GM10847 (cell line): ENCODE measurements around the gene RIMBP2.

Experiments
- POLR2A ChIP-seq: IDR thresholded peaks from 2 replicates; pipeline ENCODE4 v1.6.1; 2011; ENCODE audit not compliant: insufficient read length; ENCODE audit errors: extremely low read depth

RIMBP2 gene

DNA sequence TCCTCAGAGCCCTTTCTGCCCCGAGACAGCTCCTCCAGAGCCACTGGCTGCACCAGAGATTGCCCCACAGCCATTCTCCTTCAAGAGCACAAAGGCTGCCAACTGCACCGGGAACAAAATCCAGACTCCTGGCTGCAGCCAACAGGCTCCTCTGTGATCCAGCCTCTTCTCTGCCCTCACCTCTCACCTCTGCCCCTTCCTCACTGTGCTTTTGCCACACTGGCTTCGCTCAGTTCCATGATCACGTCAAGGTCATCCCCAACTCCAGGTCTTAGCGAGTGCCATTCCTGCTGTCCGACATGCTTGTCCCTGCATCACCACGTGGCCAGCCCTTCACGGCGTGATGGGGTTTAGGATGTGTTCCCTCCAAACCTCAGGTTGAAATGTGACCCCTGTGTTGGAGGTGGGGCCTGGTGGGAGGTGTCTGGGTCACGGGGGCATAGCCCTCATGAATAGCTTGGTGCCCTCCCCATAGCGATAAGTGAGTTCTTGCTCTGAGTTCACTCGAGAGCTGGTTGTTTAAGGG, 229.1 kb downstream of the RIMBP2 start:
- no peak for TF ChIP-seq POLR2A

DNA sequence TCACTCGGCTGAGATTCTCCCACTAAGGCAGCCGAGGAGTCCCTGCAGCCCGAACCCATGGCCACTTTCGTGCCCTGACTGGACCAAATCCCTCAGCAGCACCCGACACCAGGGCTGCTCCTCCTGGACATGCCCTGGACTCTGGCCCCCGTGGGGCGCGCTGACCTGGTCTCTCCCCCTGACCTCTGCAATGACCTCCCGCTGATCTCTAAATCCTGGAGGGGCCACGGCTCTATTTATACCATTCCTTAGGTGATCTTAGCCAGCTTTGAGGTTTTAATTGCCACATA, 230.0 kb downstream of the RIMBP2 start:
- TF ChIP-seq POLR2A, result no peak

DNA sequence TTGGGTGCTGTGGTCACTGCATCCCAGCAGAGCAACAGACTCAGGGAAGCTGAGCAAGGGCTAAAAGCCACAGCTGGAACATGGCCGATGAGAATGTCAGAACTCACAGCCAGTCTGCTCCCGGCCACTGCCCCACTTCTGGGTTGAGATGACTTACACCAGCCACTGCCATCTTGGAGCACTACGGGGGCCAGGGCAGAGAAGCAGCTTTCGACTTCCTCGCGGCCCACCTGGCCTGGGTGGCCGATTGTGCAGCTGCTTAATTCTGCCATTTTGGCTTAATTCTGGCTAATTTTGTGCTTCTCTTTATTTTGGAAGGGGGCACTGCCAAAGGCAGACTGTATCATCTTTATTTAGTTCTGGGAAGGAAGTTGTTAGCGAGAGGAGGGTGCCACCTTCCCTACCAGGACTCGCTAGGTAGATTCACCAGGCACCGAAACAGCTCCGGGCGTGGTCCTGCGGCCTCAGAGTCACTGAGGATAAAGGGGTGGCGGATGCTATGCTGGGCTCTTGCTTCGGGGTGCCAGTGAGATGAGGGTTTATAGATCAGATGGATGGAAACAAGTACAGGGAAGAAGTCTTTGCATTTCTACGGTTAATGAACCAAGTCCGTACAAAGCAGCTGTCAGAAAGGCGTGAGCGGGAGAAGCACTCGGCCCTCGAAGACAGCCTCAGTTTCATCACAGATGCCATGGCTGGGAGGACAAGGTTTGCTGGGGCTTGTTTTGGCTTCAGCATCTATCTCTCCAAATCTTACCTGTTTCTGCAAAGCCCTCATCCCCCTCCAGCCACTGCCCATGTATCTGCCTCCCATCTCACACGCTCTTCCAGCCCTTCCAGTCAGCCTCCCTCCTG, 230.6 kb downstream of the RIMBP2 start:
- TF ChIP-seq POLR2A, result no peak

DNA sequence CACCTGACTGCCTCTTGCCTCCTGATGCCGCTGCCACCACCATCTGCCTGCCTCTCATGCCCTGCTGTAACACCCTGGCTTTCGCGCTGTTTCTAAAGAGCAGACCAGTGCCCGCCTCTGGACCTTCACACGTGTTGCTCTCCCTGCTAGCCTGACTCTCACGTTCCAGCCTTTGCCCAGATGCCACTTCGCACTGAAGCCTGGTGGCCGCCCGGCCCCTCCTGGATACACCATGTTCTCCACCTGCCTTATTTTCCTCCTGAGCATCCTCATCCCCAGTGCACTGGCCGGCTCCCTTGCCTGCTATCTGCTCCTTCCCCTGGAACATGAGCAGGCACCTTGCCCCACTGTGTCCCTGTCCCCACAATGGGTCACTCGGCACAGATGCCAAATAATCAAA, 231.9 kb downstream of the RIMBP2 start:
- TF ChIP-seq POLR2A, result no peak

DNA sequence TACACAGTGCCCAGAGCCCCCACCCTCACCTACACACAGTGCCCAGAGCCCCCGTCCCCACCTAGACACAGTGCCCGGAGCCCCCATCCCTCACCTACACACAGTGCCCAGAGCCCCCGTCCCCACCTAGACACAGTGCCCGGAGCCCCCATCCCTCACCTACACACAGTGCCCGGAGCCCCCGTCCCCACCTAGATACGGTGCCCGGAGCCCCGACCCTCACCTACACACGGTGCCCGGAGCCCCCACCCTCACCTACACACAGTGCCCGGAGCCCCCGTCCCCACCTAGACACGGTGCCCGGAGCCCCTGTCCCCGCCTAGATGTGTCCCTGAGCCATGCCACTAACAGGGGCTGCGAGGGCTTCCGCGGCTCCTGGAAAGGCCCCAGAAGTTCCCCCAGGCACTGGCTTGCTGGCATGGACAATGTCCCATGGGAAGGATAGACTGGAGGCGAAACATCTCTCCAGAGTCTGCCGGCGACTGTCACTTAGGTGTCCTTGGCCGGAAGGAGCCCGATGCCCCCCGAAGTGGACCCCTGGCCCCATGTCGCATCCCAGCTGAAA, 232.4 kb downstream of the RIMBP2 start:
- TF ChIP-seq POLR2A, result no peak

- no peak for TF ChIP-seq POLR2A
These were observed 233.7 kb downstream of the RIMBP2 start for GRCh38 chr12:130482448-130482847.

DNA sequence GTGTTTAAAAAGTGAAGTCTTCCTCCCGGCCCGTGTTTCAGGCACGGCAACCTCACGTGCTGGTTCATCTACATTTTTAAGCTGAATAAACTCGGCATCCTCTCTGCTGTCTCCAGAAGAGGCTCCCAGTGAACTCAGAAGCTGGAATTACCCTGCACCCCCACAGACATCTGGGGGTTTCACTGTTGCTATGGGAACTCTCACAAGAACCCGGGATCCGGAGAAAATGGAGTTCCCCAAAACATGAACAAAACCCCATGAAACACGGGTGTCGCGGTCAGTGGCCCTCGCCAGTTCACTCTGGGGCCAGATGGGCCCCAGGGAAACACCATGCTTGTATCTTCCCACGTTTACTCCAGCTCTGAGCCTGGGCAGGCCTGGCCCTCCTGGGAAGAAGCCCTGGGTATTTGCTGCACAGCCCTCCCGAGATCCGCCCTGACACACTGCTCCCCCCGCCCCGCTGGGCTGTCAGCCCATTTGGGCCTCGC, 234.7 kb downstream of the RIMBP2 start:
- TF ChIP-seq POLR2A, result no peak

DNA sequence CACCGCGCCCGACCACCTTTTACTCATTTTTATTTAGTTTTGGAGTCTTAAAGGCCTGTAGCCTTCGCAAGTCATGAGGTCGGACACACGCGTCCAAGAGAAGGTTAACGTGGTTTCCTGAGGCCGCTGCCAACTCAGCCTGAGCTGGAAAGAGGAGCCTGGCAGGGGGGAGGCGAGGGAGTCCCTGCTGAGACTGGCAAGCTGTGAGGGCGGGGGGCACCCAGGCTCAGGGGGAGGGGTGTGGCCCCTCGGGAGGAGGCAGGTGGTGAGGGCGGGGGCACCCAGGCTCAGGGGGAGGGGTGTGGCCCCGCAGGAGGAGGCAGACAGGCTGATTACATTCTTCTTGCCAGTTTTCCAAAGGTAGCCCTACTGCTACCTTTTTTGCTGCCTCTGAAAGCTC, 235.2 kb downstream of the RIMBP2 start:
- TF ChIP-seq POLR2A, result no peak

- no peak for TF ChIP-seq POLR2A
These were observed 235.9 kb downstream of the RIMBP2 start for GRCh38 chr12:130480231-130480630.

DNA sequence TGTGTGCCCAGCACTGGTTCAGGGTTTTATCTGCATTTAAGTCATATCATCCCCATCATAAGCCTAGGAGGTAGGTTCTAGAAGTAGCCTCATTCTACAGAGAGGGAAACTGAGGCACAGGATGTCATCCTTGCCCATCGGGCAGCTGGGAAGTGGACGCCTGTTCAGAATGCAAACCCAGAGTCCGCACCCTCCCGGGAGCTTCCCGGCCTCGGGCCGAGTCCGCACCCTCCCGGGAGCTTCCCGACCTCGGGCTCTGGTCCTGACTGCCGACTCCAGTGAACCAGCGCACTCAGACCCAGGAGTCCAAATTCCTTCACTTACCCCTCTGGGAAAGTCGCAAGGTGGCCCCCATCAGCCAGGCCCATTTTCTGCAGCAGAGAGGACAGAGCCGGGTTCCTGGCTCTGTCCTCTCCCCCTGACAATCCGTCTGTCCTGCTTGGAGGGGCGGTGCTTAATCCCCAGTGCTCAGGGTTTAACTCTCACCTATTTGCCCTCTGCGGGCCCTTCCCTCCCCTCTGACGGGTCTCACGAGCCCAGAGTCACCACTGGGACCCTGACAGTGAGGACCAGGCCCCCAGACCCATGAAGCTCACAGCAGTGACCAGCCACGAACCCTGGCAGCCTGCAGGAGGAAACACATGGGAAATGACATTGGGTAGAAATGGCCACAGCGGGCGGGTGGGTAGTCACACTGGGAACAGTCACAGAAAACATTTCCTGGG, 236.5 kb downstream of the RIMBP2 start:
- TF ChIP-seq POLR2A, result no peak

DNA sequence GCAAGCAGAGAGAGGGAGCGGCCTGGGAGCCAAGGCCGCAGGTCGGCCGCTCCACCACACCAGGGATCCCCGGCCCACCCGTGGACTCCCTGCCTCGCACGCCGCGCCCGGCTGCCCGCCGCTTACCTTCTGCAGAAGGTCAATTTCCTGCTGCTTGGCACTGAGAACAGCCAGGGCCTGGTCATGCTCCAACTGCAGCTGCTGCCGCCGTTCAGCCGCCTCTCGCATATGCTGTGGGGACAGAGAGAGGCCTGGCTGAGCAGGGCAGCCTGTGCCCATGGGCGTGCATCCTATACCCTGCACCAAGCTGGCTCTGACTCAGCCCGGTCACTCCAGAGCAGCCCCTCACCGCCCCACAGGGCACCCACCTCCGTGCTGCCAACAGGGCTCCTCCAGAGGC, 237.3 kb downstream of the RIMBP2 start:
- no peak for TF ChIP-seq POLR2A

DNA sequence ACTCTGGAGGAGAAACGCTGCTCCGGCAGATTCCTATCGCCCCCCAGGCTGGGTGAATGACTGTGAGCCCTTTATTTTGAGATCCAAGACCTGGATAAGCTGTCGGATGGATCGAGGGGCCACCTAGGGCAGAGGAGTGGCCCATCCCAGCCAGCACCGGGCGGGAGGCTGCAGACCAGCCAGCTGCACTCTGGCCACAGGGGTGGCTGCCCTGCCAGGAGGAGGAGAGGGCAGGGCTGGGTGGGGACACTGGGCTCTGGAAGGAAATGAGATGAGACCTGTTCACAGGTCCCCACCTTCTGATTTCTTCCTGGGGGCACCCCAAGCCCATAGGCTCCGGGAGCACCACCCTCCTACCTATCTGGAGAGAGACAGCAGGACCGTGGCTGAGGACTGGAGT, 238.4 kb downstream of the RIMBP2 start:
- no peak for TF ChIP-seq POLR2A

- TF ChIP-seq POLR2A, result no peak
These were observed 238.8 kb downstream of the RIMBP2 start for GRCh38 chr12:130477266-130477665.

- no peak for TF ChIP-seq POLR2A
These were observed 239.5 kb downstream of the RIMBP2 start for GRCh38 chr12:130476451-130477135.

GRCh38 chr12:130474599-130475269, 241.4 kb downstream of the RIMBP2 start:
- TF ChIP-seq POLR2A, result no peak
